Measurements from ENCODE around the gene RBM7.

GRCh38 chr11:114447444-114447843, 47.0 kb downstream of the RBM7 start:
- TF ChIP-seq, protein P1, sequence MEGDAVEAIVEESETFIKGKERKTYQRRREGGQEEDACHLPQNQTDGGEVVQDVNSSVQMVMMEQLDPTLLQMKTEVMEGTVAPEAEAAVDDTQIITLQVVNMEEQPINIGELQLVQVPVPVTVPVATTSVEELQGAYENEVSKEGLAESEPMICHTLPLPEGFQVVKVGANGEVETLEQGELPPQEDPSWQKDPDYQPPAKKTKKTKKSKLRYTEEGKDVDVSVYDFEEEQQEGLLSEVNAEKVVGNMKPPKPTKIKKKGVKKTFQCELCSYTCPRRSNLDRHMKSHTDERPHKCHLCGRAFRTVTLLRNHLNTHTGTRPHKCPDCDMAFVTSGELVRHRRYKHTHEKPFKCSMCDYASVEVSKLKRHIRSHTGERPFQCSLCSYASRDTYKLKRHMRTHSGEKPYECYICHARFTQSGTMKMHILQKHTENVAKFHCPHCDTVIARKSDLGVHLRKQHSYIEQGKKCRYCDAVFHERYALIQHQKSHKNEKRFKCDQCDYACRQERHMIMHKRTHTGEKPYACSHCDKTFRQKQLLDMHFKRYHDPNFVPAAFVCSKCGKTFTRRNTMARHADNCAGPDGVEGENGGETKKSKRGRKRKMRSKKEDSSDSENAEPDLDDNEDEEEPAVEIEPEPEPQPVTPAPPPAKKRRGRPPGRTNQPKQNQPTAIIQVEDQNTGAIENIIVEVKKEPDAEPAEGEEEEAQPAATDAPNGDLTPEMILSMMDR (IDR thresholded peaks at IDR 0.05) = no peak
- no peak for TF ChIP-seq POLR2A (IDR thresholded peaks at IDR 0.05)

All from lower leg skin (tissue), 3 donors.